ENCODE measurements around the gene TTC23.

The TTC23 gene

DNA sequence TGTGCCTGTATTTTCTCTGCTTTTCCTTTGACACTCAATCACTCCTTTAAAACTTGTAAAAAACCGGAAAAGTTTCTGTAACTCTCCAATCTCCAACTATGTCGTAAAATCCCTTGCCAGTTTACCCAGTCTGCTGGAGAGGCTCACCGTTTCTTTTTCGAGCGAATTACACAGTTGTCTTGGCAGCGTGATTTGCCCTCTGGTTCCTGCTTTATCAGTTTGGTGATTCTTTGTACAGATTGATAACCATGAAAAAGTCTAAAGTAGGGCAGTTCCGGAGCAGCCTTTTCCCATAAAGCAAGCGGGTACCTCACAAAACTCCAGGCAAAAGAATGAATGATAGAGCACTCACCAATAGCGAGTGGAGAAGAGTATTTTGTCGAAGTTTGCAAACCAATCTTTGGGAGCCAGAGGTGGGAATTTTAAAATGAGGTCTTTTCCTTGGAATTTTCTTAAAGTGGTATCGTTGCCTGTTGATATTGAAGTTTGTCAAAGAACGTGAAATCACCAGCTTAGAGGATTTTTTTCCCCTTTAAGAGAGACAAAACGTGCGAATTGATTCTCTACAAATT lies at the start of gene TTC23:
Gene TTC23, minus strand, starts transcription at position 312 of the 572 bp plus-strand sequence. CDS start 20,869 bp downstream, outside the sequence.
- peak; percentile 41 for DNase-seq

GRCh38 chr15:99296386-99296785 lies 47.0 kb upstream of the TTC23 start:
- DNase-seq: no peak

- DNase-seq: no peak
These were observed 46.5 kb upstream of the TTC23 start for GRCh38 chr15:99295840-99296239.

DNA sequence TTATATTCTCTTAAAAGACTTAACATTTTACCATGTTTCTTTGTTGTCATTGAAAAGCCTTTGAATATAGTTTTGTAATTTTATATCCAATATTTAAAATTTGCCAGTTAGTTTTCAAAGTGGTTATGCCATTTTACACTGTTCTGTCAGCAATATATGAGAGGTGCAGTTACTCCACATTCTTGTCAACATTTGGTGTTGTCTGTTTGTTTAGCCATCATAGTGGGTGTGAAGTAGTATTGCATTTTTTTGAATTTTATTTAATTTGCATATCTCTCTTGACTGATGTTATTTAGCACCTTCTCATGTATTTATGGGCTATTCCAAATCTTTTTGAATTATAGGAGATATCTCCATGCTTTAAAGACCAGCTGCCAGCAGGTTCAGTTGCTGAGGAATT lies 42.3 kb upstream of the TTC23 start:
- no peak for DNase-seq

GRCh38 chr15:99283717-99284116 lies 34.3 kb upstream of the TTC23 start:
- no peak for DNase-seq

GRCh38 chr15:99282586-99282985 lies 33.2 kb upstream of the TTC23 start:
- no peak for DNase-seq

- DNase-seq: no peak
These were observed 32.7 kb upstream of the TTC23 start for GRCh38 chr15:99282121-99282520.

DNA sequence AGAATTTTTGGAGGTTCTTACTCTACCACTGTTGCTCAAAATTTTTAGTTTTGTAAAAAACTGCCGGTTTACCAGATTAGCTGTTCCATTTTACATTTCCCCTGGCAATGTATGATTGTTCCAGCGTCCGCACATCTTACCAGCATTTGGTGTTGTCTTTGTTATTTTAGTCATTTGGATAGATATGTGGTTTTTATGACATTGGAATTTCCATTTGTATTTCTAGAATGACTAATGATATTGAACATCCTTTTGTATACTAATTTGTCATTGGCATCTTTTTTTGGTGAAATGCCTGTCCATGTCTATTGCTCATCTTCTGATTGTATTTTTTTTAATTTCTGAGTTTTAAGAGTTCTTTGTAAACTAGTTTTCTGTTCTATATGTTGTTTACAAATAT lies 30.4 kb upstream of the TTC23 start:
- no peak for DNase-seq

GRCh38 chr15:99279290-99279689 lies 29.9 kb upstream of the TTC23 start:
- DNase-seq: no peak

- no peak for DNase-seq
These were observed 26.2 kb upstream of the TTC23 start for GRCh38 chr15:99275525-99276128.

- no peak for DNase-seq
These were observed 25.7 kb upstream of the TTC23 start for GRCh38 chr15:99275061-99275460.

GRCh38 chr15:99273801-99274200 lies 24.4 kb upstream of the TTC23 start:
- no peak for DNase-seq

DNA sequence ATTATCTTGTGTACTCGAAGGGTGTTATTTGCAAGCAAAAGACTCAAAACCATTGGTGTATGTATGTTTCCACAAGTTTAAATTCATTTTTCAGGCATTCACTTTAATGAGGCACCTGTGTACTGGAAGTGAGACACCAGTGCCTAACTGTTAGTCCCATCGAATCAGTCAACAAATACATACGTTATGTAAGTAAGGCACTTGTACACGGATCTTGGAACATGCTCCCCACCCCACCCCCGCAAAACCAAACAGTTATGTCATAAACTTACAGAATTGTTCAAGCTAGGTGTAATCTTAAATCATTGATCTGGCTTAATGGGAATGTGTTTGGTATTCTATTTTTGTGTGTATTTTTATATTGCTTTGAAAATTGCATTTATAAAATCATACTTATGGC lies 19.1 kb upstream of the TTC23 start:
- no peak for DNase-seq

DNA sequence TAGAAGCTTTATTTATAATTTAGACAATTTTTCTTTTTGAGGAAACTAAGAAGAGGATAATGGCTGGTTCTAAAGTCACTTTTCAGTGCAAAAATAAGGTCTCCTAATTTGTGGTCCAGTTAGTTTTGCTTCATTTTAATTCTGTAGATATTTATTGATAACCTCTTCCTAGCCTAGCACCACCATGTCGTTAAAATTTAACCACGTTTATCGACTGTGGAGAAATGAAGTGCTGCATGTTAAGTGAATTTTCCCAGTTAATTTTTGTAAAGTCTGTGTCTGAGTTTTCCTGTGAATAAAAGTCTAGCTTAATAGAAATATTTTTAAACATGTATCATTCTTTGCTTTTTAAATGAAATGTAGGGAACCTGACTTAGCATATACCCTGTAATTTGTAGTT lies 18.6 kb upstream of the TTC23 start:
- DNase-seq: no peak

GRCh38 chr15:99265541-99266070 lies 16.2 kb upstream of the TTC23 start:
- DNase-seq: no peak

DNA sequence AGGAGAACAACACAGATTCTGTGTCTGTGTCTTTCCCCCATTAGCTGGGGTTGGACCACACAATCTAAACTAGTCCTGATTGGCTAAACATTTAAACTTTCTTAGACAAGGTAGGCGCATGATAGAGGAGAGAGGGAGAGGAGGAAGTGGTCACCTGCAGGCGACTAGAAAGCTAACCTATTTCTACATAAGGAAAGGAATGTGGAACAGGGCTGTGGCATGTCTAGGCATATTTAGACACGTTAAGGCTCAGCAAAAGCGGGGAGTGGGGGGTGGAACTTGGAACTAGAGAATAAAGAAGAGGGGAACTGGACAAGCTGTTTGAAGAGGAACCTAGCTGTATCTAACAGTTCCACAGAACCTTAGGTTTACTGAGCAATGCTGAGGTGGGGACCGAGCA lies 14.7 kb upstream of the TTC23 start:
- DNase-seq: no peak

GRCh38 chr15:99257107-99257750 lies 7.8 kb upstream of the TTC23 start:
- no peak for DNase-seq

GRCh38 chr15:99253381-99254090 lies 4.2 kb upstream of the TTC23 start:
- no peak for DNase-seq

- no peak for DNase-seq
These were observed 2.9 kb upstream of the TTC23 start for GRCh38 chr15:99252326-99252725.

DNA sequence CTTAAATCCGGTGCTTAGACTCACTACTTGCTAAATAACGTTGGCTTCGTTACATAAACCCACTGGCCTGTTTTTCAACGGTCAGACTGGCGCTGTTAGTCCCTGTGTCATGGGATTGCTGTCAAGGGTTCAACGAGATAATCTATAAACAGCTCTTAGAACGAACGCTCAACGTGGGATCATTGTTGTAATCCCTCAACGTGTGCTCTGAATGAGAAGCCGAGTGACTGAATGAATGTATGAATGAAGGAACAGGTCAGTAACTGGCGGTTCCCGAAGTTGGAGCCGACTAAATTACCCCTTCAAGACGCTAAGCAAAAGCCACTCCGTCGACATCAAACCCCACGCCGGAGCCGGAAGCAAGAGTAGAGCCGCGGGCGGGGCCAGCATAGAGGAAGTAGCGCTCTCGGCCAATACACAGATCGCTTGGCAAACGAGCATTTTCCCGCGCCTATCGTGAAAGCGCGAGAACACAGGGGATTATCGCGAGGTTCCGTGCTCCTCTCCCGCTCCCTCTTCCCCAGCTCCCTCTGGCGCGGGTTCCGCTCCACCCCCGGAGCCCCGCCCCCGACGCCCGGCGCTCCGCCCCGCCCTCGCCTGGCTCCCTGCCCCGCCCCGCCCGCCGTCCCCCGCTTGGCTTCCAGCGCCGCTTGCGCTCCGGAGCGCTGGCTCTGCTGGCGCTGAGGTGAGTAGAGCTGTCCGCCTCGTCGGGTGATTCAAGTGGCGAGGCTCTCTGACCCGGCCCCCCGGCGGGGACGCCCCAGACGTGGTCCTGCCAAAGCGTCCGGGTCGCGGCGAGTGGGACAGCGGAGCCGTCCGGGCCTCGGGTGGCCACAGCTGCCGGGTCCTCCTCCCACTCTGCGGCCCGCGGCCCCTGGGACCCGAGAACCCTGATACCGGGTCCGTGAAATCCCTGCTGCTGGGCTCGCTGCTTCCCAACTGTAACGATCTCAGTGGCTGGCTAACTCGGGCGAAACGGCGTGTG lies 1.8 kb upstream of the TTC23 start, which contains the start of gene LRRC28:
Gene LRRC28, plus strand, starts transcription at position 625 of the 985 bp plus-strand sequence. CDS start 4,477 bp downstream, outside the sequence.
- DNase-seq: peak; percentile 99

- DNase-seq: no peak
These were observed 1.1 kb upstream of the TTC23 start for GRCh38 chr15:99250494-99250856.

DNA sequence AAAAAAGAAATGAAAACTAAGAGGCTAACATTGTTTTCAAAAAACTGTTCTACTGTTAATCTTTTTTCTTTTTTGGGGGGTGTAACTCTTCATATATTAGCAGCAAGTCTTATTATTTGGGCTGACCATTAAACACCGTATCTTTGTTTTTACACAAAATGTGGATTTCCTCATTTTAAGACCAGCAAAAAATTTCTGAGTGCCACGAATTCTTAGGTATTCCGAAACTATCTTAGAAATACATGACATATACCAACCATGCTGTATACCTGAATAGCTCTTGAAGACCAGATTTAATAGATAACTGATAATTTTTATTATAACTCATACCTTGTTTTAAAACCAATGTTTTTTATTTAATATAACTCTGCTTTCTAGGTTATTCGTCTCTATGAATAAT lies 620 bp upstream of the TTC23 start:
- no peak for DNase-seq

Data from hematopoietic multipotent progenitor cell treated with erythropoietin and hydrocortisone succinate and interleukin-3 and kit ligand, for 8 days (in vitro differentiated cells).